HG02840 (cell line): ENCODE measurements around the gene ZNF345.

Source experiments
- ATAC-seq: cut with Tn5 transposase; IDR thresholded peaks from one replicate; pipeline ENCODE4 v1.9.1; 2021; ENCODE audit warnings: mild to moderate bottlenecking, moderate library complexity, moderate number of reproducible peaks; ENCODE audit not compliant: unreplicated experiment, low FRiP score

The ZNF345 gene

GRCh38 chr19:36915992-36916830, 65.5 kb downstream of the ZNF345 start, which contains the start of the genes ZNF568 and ZNF829:
TSS of gene ZNF568 (plus strand) at chr19:36916332. CDS start at chr19:36922771, 6,439 bp downstream.
TSS of gene ZNF829 (minus strand) at chr19:36916291. CDS start at chr19:36915167, 1,124 bp downstream.
- ATAC-seq = peak; percentile 84

GRCh38 chr19:36916991-36917390, 66.3 kb downstream of the ZNF345 start:
- ATAC-seq = no peak

- no peak for ATAC-seq
These were observed 67.4 kb downstream of the ZNF345 start for GRCh38 chr19:36918090-36918489.
